GM13977 (cell line): ENCODE measurements around the gene PPM1B.

Source experiments
- DNase-seq: peaks from one replicate; pipeline ENCODE4 v3.0.0; 2012; ENCODE audit warnings: low spot score
- CTCF ChIP-seq: IDR thresholded peaks from 2 replicates; pipeline ENCODE4 v1.5.1; 2012; ENCODE audit warnings: mild to moderate bottlenecking, control low read depth; ENCODE audit not compliant: insufficient read depth; ENCODE audit errors: extremely low read depth, missing control alignments
- in situ Hi-C: fragments of 300-500 bp; cut with MboI; formaldehyde crosslinking; loops from one replicate; pipeline ENCODE4 v1.12.0; 2022; ENCODE audit warnings: low sequenced_read_pairs, low pct_unique_long_range_greater_than_20kb, mixed read lengths, inconsistent platforms; ENCODE audit not compliant: unreplicated experiment

PPM1B gene

GRCh38 chr2:44137048-44137447 is 31.6 kb upstream of the PPM1B start:
- TF ChIP-seq CTCF: no peak
- in situ Hi-C loops: no loop called here
- DNase-seq: no peak

- in situ Hi-C loops: no loop called here
- no peak for DNase-seq
- TF ChIP-seq CTCF: no peak
Observed at GRCh38 chr2:44137872-44138551, 30.7 kb upstream of the PPM1B start.

- no peak for DNase-seq
- no peak for TF ChIP-seq CTCF
- in situ Hi-C loops: no loop called here
Observed at GRCh38 chr2:44139741-44140140, 28.9 kb upstream of the PPM1B start.

GRCh38 chr2:44142306-44142705 is 26.4 kb upstream of the PPM1B start:
- in situ Hi-C loops: no loop called here
- no peak for TF ChIP-seq CTCF
- no peak for DNase-seq

- in situ Hi-C loops: no loop called here
- no peak for DNase-seq
- no peak for TF ChIP-seq CTCF
Observed at GRCh38 chr2:44143701-44144100, 25.0 kb upstream of the PPM1B start.

GRCh38 chr2:44148999-44149398 is 19.7 kb upstream of the PPM1B start:
- TF ChIP-seq CTCF: no peak
- no peak for DNase-seq

GRCh38 chr2:44150473-44150872 is 18.2 kb upstream of the PPM1B start:
- DNase-seq: no peak
- in situ Hi-C loops: no loop called here
- TF ChIP-seq CTCF: no peak

More at GRCh38 chr2:44148999-44149398, 19.7 kb upstream of the PPM1B start:
- in situ Hi-C loops: no loop called here
